Central memory CD8-positive, alpha-beta T cell (primary cell): Measurements from ENCODE around the gene WASF2.
A peak's percentile ranks its signal among the peaks of the same experiment; 100 is the strongest.
"Not testable (repeated sequence)": the region's sequence is repeated elsewhere in the genome, so short reads cannot be mapped to it uniquely, and the experiment has no call there.

Source experiments
- ATAC-seq: fragments of 150-1000 bp; cut with Tn5 transposase; replicated peaks from 2 replicates; pipeline ENCODE4 v1.10.0; 2022; ENCODE audit warnings: mild to moderate bottlenecking, moderate FRiP score, moderate number of reproducible peaks; ENCODE audit not compliant: poor library complexity, severe bottlenecking; ENCODE audit errors: extremely low read depth
- DNase-seq, 2 donors: peaks; one replicate each; pipeline ENCODE4 v3.0.0; 2021; ENCODE audit warnings: low spot score in 2 of 2
- H3K27ac Mint-ChIP-seq: one replicate; pipeline ENCODE4 v1.8.0; 2022; ENCODE audit warnings: low read depth, mild to moderate bottlenecking, moderate library complexity, mixed read lengths
- H3K27me3 Mint-ChIP-seq: one replicate; pipeline ENCODE4 v1.8.0; 2022; ENCODE audit warnings: mixed read lengths
- H3K36me3 Mint-ChIP-seq: one replicate; pipeline ENCODE4 v1.8.0; 2022; ENCODE audit warnings: mild to moderate bottlenecking, moderate library complexity, mixed read lengths; ENCODE audit not compliant: insufficient read depth
- H3K4me1 Mint-ChIP-seq: one replicate; pipeline ENCODE4 v1.8.0; 2022; ENCODE audit warnings: mixed read lengths
- H3K4me3 Mint-ChIP-seq: one replicate; pipeline ENCODE4 v1.8.0; 2022; ENCODE audit warnings: mild to moderate bottlenecking, moderate library complexity, mixed read lengths
- H3K9me3 Mint-ChIP-seq: one replicate; pipeline ENCODE4 v1.8.0; 2022; ENCODE audit warnings: mixed read lengths

Gene WASF2

DNA sequence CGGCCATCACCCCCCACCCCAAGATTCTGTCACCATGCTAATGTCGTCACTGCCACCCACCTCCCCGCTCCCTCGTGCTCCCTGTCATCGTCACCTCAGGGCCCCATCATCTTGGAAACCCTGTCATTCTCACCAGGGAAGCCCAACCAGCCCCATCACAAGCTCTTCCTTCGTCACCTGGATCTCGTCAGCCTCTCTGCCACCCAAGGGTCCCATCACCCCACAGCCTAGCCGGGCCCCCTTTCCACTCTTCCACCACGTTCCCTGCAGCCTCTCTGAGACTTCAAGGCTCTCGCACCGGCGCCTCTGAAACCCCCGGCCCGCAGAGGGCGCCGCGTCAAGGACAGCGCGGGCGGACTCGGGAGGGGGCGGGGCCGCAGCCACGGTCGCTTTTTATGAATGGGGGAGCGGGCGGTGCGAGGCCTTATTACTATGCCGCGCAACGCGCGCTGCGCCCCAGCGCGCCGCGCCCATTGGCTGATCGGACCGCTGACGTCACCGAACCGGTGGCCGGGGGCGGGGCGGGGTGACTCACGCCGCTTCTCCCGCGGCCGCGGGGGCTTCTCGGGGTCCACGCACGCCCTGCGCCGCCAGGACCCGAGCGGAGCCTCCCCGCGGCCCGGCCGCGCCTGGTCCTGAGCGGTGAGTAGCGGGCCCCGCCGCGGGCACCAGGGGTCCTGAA lies 97.7 kb downstream of the WASF2 start, which contains the start of gene GPR3:
Gene GPR3 (plus strand): TSS at position 527 of the 682 bp plus-strand sequence. CDS start 1,177 bp downstream, outside the sequence.
- DNase-seq: peak; percentile 76 to 83
- Mint-ChIP-seq H3K36me3 (peaks cover 14% of the 10 kb centered on the region), H3K27ac (peak within 1 kb of the TSS; percentile 76), H3K9me3 (no peaks in the 10 kb centered on the region), H3K4me1 (peaks cover 11% of the 10 kb centered on the region), H3K27me3 (peaks cover 9% of the 10 kb centered on the region), H3K4me3 (peak within 1 kb of the TSS; percentile 80)
- peak; percentile 90 for ATAC-seq

DNA sequence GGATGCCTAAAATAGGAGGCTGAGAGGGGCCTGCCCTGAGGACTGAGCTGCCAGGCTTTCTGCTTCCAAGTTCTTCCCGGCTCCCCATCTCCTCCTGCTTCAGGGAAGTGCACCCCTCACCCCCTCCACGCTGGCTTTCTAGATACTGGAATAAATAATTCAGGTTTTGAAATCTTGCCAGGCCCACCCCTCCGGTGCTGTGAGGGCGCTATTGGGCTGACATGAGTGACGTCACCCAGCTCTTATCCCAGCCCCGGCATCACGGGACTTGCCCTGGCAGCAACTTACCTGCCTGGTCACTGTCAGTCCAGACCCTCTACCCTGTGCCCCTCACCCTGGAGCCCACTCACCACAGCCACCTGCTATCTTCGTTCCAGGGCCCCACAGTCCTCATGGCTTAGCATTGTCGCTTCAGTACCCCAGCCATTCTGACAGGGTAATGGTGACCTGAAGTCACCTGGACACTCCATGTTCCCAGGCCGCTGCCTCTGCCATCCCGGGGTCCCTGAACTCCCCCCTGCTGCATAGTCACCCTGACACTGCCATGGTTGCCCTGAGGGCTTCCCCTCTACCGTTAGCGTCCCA lies 98.4 kb downstream of the WASF2 start:
- Mint-ChIP-seq H3K9me3 (no peaks in the 10 kb centered on the region), H3K4me1 (peaks cover 11% of the 10 kb centered on the region), H3K27ac (peak overlapping the region; percentile 76), H3K4me3 (peak overlapping the region; percentile 80), H3K27me3 (peaks cover 9% of the 10 kb centered on the region), H3K36me3 (peaks cover 14% of the 10 kb centered on the region)
- DNase-seq (no peak), ATAC-seq (no peak)

DNA sequence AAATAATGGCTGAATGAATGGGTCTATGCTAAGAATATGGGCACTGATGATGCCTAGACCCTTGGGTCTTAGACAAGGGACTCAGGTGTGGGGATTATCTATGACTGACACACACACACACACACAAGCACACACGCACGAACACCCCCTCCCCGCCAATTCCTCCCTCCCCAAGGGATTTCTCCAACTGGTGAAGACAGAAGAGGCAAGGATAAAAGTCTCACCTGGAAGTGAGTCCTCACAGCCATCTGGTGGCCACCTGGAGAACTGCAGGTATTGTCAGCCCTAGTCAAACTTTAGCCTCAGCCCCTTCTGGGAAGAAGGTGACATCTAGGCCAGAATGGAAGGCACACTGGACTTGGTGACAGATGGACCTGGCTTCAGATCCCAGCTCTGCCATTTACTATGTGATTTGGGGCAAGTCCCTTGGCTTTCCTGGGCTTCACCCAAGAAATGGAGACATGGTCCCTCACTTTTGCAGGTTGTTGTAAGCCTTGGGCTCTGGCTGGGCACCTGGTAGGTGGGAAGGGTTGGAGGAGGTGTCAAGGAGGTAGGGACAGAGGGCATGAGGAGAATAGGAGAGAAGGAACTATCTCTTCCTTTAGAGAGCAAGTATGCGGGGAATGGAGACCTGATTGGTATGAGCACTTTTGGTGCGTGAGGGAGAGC lies 101.5 kb downstream of the WASF2 start:
- Mint-ChIP-seq H3K27me3 (peaks cover 9% of the 10 kb centered on the region), H3K27ac (no peak overlapping the region), H3K36me3 (peaks cover 13% of the 10 kb centered on the region), H3K4me3 (no peak overlapping the region), H3K4me1 (peaks cover 11% of the 10 kb centered on the region), H3K9me3 (no peaks in the 10 kb centered on the region)
- ATAC-seq (no peak), DNase-seq (peak; percentile 54 to 70)

DNA sequence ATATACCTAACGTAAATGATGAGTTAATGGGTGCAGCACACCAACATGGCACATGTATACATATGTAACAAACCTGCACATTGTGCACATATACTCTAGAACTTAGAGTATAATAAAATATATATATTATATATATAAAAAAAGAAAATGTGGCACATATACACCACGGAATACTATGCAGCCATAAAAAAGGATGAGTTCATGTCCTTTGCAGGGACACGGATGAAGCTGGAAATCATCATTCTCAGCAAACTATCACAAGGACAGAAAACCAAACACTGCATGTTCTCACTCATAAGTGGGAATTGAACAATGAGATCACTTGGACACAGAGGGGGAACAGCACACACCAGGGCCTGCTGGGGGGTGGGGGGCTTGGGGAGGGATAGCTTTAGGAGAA lies 105.2 kb downstream of the WASF2 start:
- H3K4me3 Mint-ChIP-seq, H3K27me3 Mint-ChIP-seq, ATAC-seq, H3K36me3 Mint-ChIP-seq, H3K9me3 Mint-ChIP-seq, H3K27ac Mint-ChIP-seq, DNase-seq, H3K4me1 Mint-ChIP-seq: not testable (repeated sequence)

DNA sequence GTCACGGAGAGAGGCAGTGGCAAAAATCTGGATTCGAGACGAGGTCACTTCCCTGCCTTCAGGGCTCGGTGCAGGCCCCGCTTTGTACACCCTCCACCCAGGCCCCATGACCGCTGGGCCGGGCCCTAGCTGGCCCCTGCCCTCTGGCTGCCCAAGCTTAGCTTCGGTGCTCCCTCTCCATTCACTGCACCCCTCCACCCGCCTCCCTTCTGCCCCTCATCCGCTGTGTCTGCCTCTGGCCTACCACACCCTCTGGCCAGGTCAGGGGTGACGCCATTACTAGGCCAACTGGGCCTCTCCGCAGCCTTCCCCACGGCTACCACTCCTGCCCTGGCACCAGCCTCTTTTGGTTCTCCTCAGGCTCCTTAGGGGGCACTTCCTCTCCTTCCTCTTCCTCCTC lies 106.3 kb downstream of the WASF2 start:
- Mint-ChIP-seq H3K36me3 (peaks cover 1% of the 10 kb centered on the region), H3K4me3 (no peak overlapping the region), H3K9me3 (no peaks in the 10 kb centered on the region), H3K27ac (no peak overlapping the region), H3K4me1 (no peaks in the 10 kb centered on the region), H3K27me3 (no peaks in the 10 kb centered on the region)
- ATAC-seq: no peak
- DNase-seq: no peak

DNA sequence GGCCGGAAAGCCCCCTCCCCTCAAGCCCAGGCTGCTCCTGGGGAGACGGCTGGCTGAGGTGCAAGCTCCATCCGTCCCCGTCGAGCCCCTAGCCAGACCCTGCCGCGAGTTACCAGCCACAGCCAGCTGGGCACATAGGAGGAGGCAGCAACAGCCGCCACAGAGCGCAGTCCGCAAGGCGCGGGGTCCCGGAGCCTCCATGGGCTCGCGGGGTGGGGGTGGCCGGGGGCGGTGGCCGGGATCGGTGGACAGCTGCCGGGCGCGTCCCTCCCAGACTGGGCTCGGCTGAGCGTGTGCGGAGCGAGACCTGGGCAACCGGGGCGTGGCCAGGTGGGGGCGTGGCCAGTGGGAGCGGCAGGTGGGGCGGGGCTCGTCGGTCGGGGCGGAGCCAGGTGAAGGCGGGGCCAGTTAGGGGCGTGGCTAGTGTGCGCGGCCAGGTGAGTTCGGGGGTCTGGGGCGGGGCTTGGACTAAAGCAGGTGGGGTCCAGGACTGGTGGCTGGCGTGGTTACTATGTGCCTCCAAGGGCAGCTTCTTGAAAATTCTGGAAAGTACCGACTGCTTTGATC lies 106.8 kb downstream of the WASF2 start, which contains the start of gene CD164L2:
Gene CD164L2 (minus strand): TSS at position 295 of the 567 bp plus-strand sequence. CDS start 94 bp downstream, at position 201.
- Mint-ChIP-seq H3K4me1 (no peaks in the 10 kb centered on the region), H3K27me3 (no peaks in the 10 kb centered on the region), H3K27ac (no peak within 1 kb of the TSS), H3K9me3 (no peaks in the 10 kb centered on the region), H3K36me3 (peaks cover 1% of the 10 kb centered on the region), H3K4me3 (no peak within 1 kb of the TSS)
- ATAC-seq (no peak), DNase-seq (no peak)

DNA sequence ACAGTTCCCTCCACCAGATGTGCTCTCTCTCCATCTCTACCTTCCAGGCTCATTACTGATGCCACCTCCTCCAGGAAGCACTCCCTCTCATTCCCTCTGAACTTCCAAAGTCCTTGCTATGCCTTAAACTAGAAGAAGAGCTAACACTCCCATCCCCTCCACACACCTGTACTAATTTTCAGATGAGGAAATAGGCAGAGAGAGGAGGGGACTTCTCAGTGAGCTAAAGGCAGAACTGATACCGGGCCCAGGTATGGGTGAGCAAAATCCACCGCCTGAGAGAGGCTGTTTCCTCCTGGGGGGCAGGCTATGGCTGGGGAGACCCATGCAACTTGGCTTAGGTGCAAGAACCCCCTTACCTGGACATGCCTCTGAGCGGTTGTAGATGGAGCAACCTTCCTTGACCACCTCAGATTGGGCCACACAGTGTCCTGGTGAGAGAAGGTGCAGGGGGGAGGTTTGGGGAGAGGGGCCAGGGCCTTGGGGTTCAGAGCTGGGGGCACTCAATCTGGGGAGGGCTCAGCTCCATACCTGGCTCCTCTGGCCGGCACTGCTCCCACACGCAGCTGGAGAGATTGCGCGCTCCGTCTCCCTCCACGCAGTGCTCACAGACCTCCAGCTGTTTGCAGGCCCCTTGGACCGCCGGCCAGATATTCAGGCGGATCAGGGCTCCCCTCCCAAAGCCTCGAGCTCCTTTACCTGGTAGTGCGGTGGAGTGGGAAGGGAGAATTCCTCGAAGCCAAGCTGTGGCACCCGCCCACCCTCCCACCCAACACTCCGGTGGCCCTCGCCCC lies 107.8 kb downstream of the WASF2 start:
- no peak overlapping the region for H3K4me3 Mint-ChIP-seq
- ATAC-seq (no peak), DNase-seq (no peak)
- H3K27ac Mint-ChIP-seq: no peak overlapping the region
- no peaks in the 10 kb centered on the region for H3K27me3 Mint-ChIP-seq
- H3K36me3 Mint-ChIP-seq: peaks cover 1% of the 10 kb centered on the region
- no peaks in the 10 kb centered on the region for H3K4me1 Mint-ChIP-seq
- H3K9me3 Mint-ChIP-seq: no peaks in the 10 kb centered on the region

DNA sequence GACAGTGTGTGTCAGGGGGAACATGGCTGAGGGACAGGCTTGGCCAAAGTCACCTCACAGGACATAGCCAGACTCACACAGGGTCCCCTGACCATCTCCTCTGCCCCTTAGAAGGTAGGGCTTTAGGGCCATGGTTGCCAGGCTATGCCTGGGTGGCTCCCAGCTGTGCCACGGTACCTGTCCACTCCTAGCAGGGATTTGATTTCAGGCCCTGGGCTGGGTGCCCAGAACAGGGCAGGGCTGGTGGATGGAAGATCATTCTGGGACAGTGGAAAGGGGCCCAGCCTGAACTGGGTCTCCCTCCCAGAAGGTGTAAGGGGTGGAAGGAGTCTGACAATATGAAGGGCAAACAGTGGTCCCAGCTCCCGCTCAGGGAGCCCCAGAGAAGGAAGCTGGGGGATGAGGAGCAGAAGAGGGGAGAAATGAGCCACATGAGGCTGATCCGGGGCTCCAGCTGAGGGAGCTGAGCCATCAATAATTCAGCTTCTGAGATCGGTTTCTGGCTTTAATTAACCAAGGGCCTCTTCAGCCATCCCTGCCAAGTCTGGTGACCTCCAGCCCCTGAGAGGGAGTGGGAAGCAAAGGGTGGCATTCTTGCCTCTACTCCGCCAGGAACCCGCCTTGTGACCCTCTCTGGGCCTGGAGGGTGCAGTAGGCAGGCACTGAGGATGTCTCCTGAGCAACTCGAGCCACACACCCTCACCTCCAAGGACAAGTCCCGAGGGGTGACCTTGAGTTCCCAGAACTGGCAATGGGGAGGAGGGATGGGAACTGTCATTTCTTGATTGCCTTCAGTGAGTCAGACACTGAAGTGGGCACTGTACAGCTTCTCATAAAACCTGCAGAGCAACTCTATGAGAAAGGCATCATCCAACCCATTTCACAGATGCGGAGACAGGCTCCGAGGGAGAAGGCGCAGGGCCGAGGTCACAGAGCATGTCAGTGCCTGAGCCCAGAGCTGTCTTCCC lies 108.9 kb downstream of the WASF2 start:
- no peak for ATAC-seq
- Mint-ChIP-seq H3K27ac (peak overlapping the region; percentile 16), H3K36me3 (peaks cover 1% of the 10 kb centered on the region), H3K4me3 (no peak overlapping the region), H3K27me3 (no peaks in the 10 kb centered on the region), H3K9me3 (no peaks in the 10 kb centered on the region), H3K4me1 (no peaks in the 10 kb centered on the region)
- no peak for DNase-seq

DNA sequence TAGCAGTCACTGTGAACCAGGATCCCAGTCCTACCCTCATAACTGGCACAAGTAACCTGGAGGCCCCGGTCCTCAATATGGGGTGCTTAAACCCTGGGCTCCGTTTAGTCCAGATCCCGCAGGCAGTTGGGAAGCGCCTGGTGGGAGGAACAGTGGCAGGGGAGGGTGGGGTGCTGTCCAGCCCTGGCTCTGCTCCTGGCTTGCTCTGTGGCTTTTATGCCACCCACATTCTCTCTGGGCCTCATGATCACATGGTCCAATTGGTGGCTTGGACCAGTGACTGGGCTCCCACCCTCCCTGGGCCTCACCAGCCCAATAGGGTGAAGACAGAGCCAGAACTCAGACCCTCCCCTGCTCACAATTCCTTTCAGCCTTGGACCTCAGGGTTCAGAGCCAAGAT lies 109.7 kb downstream of the WASF2 start:
- Mint-ChIP-seq H3K36me3 (peaks cover 1% of the 10 kb centered on the region), H3K27me3 (no peaks in the 10 kb centered on the region), H3K4me3 (no peak overlapping the region), H3K27ac (no peak overlapping the region), H3K4me1 (no peaks in the 10 kb centered on the region), H3K9me3 (no peaks in the 10 kb centered on the region)
- no peak for ATAC-seq
- DNase-seq: no peak

DNA sequence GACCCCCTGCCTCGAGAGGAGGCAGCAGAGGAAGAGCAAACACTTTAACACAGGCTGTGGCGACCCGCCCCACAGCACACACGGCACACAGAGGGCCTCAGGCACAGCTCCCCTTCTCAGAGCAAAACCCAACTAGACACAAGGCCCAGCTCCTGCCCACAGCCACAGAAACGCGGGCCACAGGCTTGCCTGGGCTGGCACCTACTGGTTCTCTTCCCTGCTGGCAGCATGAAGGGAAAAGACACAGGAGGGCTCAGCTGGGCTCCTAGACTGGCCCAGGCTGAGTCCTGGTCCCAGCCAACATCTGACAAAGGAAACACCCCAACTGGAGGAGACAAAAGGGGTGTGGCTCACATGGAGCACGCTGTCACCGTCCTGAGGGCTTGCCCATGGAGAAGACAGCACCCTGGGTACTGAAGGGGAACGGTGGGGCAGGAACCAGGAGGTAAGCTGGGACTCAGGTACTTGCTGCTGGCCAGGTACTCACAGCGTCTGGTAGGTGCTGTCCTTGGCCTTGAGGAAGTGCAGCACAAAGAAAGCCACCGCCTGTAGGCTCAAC lies 110.3 kb downstream of the WASF2 start:
- H3K27me3 Mint-ChIP-seq: no peaks in the 10 kb centered on the region
- no peak overlapping the region for H3K4me3 Mint-ChIP-seq
- ATAC-seq (no peak), DNase-seq (no peak)
- no peaks in the 10 kb centered on the region for H3K4me1 Mint-ChIP-seq
- H3K27ac Mint-ChIP-seq: no peak overlapping the region
- no peaks in the 10 kb centered on the region for H3K9me3 Mint-ChIP-seq
- peaks cover 1% of the 10 kb centered on the region for H3K36me3 Mint-ChIP-seq

DNA sequence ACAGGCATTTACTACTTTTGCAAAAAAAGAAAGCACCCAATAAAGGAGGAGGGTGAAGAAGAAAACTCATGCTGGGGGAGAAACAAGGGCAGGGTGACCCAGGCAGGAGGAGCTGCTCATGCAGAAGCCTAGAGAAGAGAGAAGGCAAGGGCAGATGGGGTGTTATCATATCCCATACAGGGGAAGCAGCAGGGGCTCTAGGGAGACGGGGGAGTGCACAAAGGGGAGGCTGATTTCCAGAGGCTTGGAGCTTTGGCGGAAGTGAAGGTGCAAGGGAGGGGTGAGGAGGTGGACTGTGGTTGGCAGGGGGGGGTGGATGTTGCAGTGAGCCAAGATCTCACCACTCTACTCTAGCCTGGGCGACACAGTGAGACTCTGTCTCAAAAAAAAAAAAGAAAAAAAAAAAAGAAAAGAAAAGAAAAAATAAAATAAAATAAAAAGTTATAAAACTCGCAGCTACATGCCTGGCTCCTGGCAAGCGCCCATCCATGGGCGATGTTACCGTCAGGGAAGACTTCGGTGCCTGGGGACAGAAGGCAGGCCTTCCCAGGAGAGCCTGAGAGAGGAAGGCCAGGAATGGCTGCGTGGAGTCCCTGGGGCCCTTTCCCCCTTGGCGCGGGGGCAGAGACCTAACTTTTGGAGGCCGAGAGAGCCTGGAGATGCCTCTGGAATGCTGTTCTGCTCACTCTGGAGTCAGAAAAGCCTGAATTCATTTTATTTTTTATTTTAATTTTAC lies 112.0 kb downstream of the WASF2 start:
- no peak overlapping the region for H3K27ac Mint-ChIP-seq
- H3K27me3 Mint-ChIP-seq: no peaks in the 10 kb centered on the region
- DNase-seq (no peak), ATAC-seq (no peak)
- no peak overlapping the region for H3K4me3 Mint-ChIP-seq
- no peaks in the 10 kb centered on the region for H3K4me1 Mint-ChIP-seq
- peaks cover 1% of the 10 kb centered on the region for H3K36me3 Mint-ChIP-seq
- H3K9me3 Mint-ChIP-seq: no peaks in the 10 kb centered on the region
